HG03457 (cell line): ENCODE data around the gene TNFRSF9.
A peak's percentile ranks its signal among the peaks of the same experiment; 100 is the strongest.
"Not testable (repeated sequence)": the region's sequence is repeated elsewhere in the genome, so short reads cannot be mapped to it uniquely, and the experiment has no call there.

Experiments used
- ATAC-seq: cut with Tn5 transposase; IDR thresholded peaks from one replicate; pipeline ENCODE4 v1.9.1; 2021; ENCODE audit warnings: moderate number of reproducible peaks; ENCODE audit not compliant: unreplicated experiment

Gene TNFRSF9

GRCh38 chr1:7940745-7941436 is at the start of gene TNFRSF9:
Gene TNFRSF9 (minus strand): TSS chr1:7940839. CDS start chr1:7939994, 845 bp downstream.
- no peak for ATAC-seq

DNA sequence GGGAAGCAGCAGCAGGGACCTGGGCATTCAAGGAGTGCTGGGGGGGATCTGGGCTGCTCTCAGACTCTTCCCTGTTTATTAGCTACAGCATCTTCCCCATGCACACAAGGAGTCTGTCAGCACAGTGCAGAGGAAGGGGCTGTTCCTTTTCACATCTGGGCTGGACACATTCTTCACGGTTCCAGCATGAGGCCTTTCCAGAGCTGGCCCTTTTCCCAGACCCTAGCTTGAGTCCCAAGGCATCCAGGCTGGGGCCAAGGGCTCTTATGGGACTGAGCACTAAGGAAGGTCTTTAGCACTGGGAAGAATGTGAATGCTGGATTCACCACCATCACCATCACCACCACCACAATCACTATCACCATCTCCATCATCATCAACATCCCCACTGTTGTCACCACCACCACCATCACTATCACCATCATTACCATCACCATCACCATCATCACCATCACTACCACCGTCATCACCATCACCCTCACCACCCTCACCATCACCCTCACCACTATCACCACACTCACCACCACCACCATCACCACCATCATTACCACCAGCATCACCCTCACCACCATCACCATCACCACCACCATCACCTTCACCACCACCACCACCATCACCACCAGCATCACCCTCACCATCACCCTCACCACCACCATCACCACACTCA is 49.3 kb upstream of the TNFRSF9 start:
- ATAC-seq, result no peak

DNA sequence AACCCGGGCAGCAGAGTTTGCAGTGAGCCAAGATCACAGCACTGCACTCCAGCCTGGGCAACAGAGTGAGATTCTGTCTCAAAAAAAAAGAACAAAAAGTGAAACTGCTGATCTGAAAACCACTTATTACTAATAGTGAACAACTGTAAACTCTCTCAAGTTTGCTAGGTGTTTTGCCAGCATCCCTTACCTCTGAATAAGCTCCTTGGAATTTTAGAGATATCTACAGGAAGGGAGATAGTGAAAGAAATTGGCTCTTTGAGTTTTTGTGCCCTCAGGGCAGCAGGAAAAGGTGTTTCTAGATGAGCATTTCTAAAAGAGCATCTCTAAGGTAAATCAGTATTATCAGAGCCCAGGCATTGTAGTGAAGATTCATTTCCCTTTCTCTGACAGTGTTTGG is 47.9 kb upstream of the TNFRSF9 start:
- no peak for ATAC-seq

GRCh38 chr1:7987528-7987927 is 46.9 kb upstream of the TNFRSF9 start:
- ATAC-seq, result no peak

GRCh38 chr1:7985851-7986612 is 45.4 kb upstream of the TNFRSF9 start:
- no peak for ATAC-seq

GRCh38 chr1:7984811-7985210 is 44.2 kb upstream of the TNFRSF9 start:
- no peak for ATAC-seq

- no peak for ATAC-seq
Measured at GRCh38 chr1:7983086-7983778, 42.6 kb upstream of the TNFRSF9 start.

DNA sequence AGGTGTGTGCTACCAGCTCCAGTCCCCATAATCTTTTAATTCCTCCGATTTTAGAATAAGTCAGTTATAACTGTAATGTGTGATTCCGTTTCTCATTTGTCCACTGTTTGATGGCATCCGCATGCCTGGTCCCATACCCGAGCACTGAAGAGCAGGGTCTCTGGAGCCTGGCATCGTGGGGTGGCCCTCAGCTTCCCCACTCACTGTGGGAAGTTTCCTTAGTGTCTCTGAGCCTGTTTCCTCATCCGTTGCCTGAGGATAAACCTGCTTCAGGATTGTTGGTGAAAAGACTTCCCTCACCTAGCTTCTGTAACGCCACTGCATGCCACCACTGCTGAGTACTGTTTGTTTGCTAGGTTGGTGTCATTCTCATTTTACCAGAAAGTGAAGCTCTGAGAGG is 40.3 kb upstream of the TNFRSF9 start:
- no peak for ATAC-seq

- no peak for ATAC-seq
Measured at GRCh38 chr1:7975212-7975865, 34.7 kb upstream of the TNFRSF9 start.

DNA sequence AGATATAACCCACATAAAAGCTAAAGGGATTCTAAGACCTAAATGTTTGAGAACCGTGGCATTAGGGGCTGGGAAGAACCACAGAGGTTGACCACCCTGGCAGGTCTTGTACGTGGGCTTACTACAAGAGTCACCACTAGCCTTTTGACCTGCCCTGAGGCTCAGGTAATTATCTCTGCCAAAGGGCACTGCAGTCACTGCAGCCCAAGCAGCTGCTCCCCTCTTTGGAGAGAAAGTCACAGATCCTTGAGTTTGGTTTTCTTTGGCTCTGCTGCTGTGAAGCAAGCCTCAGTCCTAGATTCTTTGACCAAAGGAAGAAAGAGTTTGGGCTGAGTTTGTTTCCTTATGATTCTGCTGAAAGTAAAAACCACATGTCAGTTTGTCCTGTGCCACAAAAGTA is 32.4 kb upstream of the TNFRSF9 start:
- no peak for ATAC-seq

DNA sequence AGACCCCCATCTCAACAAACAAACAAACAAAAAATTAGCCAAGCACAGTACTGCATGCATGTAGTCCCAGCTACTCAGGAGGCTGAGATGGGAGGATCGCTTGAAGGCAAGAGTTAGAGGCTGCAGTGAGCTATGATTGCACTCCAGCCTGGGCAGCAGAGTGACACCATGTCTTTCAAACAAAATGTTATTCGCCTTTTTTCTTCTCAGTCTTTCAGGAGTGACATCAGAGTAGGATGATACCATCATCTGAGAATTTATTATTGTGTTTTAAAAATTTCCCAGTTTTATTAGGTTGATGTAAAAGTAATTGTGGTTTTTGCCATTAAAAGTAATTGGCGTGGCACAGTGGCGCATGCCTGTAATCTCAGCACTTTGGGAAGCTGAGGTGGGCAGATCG is 31.6 kb upstream of the TNFRSF9 start:
- ATAC-seq, result no peak

DNA sequence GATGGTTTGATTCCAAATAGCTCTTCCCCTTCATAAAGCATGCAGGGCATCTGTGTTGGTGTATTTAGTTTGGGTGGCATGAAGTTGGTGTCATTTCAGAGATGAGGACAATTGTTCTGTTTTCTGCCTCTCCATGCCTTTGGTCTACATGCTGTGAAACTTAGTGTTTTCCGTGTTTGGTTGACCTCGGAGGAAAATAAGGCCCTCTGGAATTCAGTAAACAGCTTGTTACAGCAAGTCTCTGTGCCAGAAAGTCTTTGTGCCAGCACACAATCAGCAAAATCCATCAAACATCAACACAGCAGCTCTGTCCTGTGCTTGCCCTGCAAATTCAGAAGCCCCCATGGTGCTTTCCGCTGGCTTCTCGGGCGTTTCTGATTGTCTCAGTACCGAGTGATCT is 30.4 kb upstream of the TNFRSF9 start:
- no peak for ATAC-seq

- no peak for ATAC-seq
Measured at GRCh38 chr1:7970246-7970645, 29.6 kb upstream of the TNFRSF9 start.

DNA sequence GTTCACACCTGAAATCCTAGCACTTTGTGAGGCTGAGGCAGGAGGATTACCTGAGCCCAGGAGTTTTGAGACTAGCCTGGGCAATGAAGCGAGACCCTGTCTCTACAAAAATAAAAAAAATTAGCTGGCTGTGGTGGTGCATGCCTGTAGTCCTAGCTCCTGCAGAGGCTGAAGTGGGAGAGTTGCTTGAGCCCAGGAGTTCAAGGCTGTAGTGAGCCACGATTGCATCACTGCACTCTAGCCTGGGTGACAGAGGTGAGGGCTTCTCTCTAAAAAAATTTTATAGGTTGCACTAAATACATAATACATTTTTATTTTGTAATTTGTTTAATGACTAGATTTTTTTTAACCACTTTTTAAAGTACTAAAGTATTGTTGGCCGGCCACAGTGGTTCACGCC is 27.0 kb upstream of the TNFRSF9 start:
- no peak for ATAC-seq

GRCh38 chr1:7967196-7967595 is 26.6 kb upstream of the TNFRSF9 start:
- no peak for ATAC-seq

DNA sequence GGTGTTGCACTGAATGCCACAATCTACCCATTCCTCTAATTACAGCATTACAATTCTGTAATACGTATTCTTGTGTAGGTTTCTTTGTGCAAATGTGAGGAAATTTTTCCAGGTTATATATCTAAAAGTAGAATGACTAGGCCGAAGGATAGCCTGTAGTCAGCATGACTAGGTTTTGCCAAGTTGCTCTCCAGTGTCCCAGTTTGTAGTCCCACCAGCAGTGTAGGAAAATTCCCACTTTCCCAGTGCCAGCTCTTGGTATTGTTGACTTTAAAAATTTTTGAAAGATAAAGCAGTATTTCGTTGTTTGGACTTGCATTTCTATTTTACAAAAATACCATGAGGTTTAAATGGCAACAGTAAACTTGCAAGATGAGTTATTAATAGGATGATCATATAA is 23.8 kb upstream of the TNFRSF9 start:
- ATAC-seq, result no peak

- not testable (repeated sequence) for ATAC-seq
Measured at GRCh38 chr1:7963841-7964240, 23.2 kb upstream of the TNFRSF9 start.

DNA sequence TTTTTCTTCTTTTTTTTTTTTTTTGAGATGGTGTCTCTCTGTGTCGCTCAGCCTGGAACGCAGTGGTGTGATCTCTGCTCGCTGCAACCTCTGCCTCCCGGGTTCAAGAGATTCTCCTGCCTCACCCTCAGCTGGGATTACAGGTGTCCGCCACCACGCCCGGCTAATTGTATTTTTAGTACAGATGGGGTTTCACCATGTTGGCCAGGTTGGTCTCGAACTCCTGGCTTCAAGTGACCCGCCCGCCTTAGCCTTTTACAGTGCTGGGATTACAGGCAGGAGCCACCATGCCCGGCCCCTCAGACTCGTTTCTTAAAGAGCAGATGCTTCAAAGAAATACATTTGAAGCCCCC is 22.7 kb upstream of the TNFRSF9 start:
- not testable (repeated sequence) for ATAC-seq

DNA sequence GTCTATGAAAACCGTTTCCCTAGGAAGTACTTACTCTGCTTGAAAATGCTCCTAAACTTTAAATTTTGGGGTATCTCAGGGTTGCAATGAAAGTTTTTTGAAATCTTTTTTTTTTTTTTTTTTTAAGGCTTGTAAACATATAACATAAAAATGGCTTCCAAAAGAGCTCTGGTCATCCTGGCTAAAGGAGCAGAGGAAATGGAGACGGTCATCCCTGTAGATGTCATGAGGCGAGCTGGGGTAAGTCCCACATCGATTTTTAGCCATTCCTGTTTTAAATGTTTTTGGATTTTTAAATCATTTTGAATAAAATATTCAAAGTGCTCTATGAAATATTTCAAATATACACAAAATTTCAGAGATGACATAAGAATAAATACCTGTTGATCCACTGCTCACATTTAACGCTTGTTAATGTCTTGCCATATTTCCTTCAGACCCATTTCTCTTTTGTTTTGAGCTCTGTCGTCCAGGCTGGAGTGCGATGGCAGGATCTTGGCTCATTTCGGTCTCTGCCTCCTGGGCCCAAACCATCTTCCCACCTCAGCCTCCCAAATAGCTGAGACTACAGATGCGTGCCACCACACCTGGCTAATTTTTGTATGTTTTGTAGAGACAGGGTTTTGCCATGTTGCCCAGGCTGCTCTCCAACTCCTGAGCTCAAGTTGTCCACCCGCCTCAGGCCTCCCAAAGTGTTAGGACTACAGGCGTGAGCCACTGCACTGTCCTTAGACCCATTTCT is 22.2 kb upstream of the TNFRSF9 start:
- no peak for ATAC-seq

- peak; percentile 12 for ATAC-seq
Measured at GRCh38 chr1:7962014-7962335, 21.3 kb upstream of the TNFRSF9 start.
